GM19397 (cell line): Measurements from ENCODE around the gene DNAJB5.

Source experiments
- ATAC-seq: cut with Tn5 transposase; IDR thresholded peaks from one replicate; pipeline ENCODE4 v1.9.1; 2021; ENCODE audit warnings: mild to moderate bottlenecking, moderate library complexity; ENCODE audit not compliant: unreplicated experiment

Gene DNAJB5

DNA sequence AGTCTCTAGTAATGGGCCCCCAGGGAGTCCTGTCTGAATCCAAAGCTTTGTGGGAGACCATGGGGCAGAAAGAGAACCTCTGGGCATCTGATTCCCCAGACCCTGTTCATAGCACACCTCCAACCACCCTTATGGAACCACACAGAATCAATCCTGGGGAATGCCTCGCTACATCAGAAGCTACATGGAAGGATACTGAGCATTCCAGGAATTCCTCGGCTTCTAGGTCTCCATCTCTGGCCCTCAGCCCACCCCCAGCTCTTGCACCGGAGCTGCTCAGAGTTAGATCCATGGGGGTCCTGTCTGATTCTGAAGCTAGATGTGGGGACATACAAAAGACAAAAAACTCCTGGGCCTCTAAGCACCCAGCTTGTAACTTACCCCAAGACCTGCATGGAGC, 54.5 kb downstream of the DNAJB5 start:
- ATAC-seq: no peak
